ENCODE measurements around the gene NCOR2.

Gene NCOR2

DNA sequence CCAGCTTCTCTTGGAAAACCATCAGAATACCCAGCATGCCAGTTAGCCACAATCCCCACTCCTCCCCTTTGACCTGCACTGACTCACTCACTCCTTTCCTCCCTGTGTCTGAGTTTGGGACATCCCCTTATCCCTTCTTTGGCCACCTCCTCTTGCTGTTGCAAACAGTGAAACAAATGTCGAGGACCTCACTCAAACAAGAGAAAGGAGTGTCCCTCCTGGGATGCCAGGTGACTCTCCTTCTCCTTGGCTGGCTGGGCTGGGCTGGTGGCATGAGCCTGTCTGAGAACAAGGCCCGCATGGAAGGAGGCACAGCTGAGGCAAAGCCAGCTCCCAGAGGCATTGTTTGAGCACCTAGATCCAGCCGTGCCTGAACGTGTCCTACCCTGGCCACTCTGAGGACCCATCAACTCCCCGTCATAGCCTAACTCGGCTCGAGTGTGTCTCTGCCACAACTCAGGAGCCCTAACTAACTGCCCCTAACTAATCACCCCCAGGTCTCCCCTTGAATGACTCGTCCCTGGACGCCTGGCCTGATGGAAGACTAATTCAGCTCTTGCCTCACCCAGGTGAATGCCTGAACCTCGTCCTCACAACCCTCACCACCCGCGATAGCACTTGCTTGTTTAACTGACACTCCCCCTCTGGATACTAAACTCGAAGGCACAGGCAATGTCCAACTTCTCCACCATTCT lies 43.0 kb downstream of the NCOR2 start:
- DNase-seq: no peak

DNA sequence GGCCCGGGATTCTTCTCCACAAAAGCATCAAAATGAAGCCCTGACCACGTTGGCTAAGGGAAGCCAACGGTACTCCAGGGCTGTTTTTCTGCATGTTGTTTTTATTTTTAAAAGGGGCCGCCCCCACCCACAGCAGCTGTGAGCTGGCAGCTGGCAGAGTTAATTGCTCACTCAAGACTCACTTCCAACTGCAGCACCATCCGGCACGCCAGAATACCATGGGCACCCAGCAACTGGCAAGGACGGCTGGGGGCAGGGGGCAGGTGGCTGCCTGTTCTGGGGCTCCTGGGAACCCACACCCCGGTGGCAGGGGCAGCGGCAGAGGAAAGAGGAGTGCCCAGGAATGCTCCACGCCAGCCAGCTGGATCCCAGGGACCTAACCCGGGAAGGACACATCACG lies 44.3 kb downstream of the NCOR2 start:
- DNase-seq: no peak

DNA sequence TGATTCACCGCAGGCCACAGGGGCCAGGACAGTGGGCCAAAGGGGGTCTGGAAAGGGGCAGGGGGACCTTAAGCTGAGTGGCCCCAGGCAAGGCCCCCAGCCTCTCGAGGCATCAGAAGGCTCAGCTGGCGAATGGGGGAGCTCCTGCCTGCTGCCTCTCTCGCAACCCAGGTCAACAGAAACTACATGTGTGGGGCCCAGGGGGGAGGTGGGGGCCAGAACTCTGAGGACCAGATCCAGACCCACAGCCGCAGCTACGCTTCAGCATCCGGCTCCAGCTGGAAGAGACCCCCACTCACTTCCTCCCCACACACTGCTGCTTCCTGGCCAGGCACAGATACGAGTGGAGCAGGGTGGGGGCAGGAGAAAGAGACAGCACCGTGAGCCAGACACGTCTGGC lies 46.5 kb downstream of the NCOR2 start:
- DNase-seq: no peak

DNA sequence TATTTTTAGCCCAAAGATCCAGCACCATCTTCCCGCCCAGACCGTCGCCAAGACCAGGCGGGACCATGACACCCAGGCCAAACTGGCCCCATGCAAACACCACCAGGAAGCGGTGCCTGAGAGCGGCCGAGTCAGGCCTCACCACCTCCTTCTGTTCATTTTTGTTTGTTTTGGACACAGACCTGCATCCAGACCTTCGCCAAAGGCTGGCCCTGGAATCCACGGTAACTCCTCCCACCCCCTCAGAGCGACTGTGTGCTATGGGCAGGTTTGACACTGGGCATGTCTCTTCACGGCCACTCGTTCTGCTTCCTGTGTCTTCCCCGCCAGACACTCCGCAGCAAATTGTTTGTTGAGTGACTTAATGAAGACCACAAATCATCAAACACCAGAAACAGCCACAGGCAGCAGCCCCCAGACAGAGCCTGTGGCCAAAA lies 47.1 kb downstream of the NCOR2 start:
- DNase-seq: peak; percentile 76

DNA sequence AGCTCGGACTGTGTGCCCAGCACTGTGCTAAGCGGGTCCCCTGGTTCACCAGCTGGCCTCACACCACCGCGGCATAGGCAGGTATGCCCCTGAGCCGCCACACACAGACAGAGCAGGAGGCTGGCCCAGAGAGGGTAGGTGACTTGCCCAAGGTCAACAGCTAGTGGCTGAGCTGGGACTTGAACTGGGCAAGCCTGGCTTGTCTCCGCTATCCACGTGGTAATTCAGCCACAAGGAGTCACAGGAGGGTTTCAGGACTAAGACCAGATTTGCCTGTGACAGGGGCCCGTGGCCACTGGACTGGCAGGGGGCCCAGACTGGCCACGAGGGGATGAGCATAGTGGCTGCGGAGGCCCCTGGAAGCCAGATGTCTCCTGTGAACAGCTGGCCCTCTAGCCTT lies 47.7 kb downstream of the NCOR2 start:
- DNase-seq: no peak

DNA sequence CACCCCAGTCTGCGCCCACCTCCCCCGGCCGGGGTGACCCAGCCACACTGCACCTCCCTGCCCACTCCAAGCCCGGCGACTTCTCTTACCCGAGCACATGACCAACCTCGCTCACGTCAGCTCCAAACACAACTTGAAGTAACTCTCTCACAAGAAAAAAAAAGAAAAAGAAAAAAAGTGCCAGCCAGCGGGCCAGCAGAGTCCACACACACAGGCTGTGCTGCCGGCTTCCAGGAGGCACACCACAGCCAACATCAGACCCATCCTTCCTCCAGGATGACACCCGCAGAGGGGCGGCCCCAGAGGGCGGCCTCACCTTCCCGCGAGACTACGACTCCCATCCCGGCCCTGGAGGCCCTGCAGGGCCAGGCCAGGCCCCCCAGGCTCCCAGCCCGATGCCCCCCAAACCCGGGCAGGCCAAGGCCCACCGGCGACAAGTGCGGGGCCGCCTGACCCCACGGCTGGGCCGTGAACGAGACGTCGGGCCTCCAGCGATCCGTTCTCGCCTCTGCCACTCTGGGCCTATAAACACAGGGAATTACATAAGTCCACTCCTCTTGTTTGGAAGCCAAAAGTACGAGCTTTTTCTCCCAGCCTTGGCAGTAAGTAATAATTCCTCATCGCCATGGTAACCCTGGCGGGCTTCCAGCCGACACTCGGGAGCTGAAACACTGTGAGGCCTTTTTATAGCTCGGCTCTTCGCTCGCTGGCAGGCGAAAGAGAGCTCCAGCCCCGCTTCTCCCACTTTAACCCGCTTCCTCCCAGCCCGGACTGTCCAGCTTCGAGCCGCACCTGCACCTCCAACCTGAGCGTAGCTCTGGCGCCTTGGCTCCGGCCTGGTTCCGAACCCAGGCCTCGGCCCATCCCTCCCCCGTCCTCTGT lies 49.1 kb downstream of the NCOR2 start:
- DNase-seq: peak; percentile 99
